Prostate gland (tissue), 2 donors: ENCODE data around the gene PARP8. TPM values are rescaled to one million over a fixed set of nuclear protein-coding genes. Genes with fewer than 3 reads are reported as not detected.

Experiments
- DNase-seq: peaks from one replicate; pipeline ENCODE4 v3.0.0-alpha.2; 2019; ENCODE audit warnings: low spot score
- H3K27ac ChIP-seq, 2 donors: fragments of 200-600 bp; sonication (generic); 2 replicates each; pipeline ENCODE4 v1.5.1; 2017 to 2019
- H3K27me3 ChIP-seq: fragments of 200-600 bp; sonication (generic); replicated peaks from 2 replicates; pipeline ENCODE4 v1.5.1; 2019; ENCODE audit not compliant: insufficient read depth
- H3K36me3 ChIP-seq, 2 donors: fragments of 200-600 bp; sonication (generic); 1 replicate in 1 of 2; 2 replicates in 1 of 2; pipeline versions ENCODE4 v1.5.1 to v1.8.1; 2017 to 2019
- H3K4me1 ChIP-seq: fragments of 200-600 bp; sonication (generic); replicated peaks from 2 replicates; pipeline ENCODE4 v1.5.1; 2019
- H3K4me3 ChIP-seq, 2 donors: fragments of 200-600 bp; sonication (generic); 2 replicates each; pipeline ENCODE4 v1.5.1; 2017 to 2019
- H3K9me3 ChIP-seq: fragments of 200-600 bp; sonication (generic); 2 replicates; pipeline ENCODE4 v1.5.1; 2017
- CTCF ChIP-seq, 4 experiments: fragments of 200-600 bp in 2 of 4; fragments of 450-650 bp in 2 of 4; sonication (generic) in 2 of 4; IDR thresholded peaks; 1 replicate in 3 of 4; 2 replicates in 1 of 4; pipeline ENCODE4 v1.5.1; 2016 to 2019; ENCODE audit warnings: antibody characterized with exemption in 4 of 4, mild to moderate bottlenecking in 2 of 4, moderate library complexity in 2 of 4
- POLR2A ChIP-seq: fragments of 450-650 bp; IDR thresholded peaks from one replicate; pipeline ENCODE4 v1.6.1; 2016; ENCODE audit warnings: antibody characterized with exemption, mild to moderate bottlenecking
- POLR2AphosphoS5 ChIP-seq: sonication (generic); formaldehyde crosslinking; IDR thresholded peaks from one replicate; pipeline ENCODE4 v1.6.1; 2017; ENCODE audit warnings: antibody characterized with exemption
- WGBS: methylation state at CpG from one replicate; pipeline ENCODE4 v1.1.5; 2018; 5-methylcytosine and 5-hydroxymethylcytosine counted together
- intact Hi-C: fragments of 100-400 bp; cut with DNase I; formaldehyde crosslinking; loops from one replicate; pipeline ENCODE4 v1.14.2; 2022
- total RNA-seq, 2 donors: library from RNA; depleted of rRNA; stranded (reverse); fragments of >200 nt; gene quantifications; one replicate each; pipeline ENCODE4 v1.1.0, GENCODE V29; 2016

PARP8 gene
- total RNA-seq, 2 donors from 2014 or later, result 21.8 TPM

GRCh38 chr5:50827516-50828247 is 161.2 kb downstream of the PARP8 start:
- no peaks in the 10 kb centered on the region for H3K27me3 ChIP-seq
- H3K36me3 ChIP-seq, result no peaks in the 10 kb centered on the region
- no peaks in the 10 kb centered on the region for H3K9me3 ChIP-seq
- 93% methylated on average over 1 of the region's 1 CpG for WGBS
- DNase-seq, result no peak
- intact Hi-C loops, result no loop called here
- no peak for TF ChIP-seq CTCF (IDR thresholded peaks at IDR 0.05)
- TF ChIP-seq POLR2AphosphoS5, result no peak
- no peak for TF ChIP-seq POLR2A
- no peak overlapping the region for H3K4me3 ChIP-seq
- H3K27ac ChIP-seq, result no peak overlapping the region
- no peaks in the 10 kb centered on the region for H3K4me1 ChIP-seq

GRCh38 chr5:50829023-50829422 is 162.6 kb downstream of the PARP8 start:
- H3K27me3 ChIP-seq, result no peaks in the 10 kb centered on the region
- H3K27ac ChIP-seq, result no peak overlapping the region
- H3K36me3 ChIP-seq, result no peaks in the 10 kb centered on the region
- DNase-seq, result no peak
- no peak for TF ChIP-seq POLR2AphosphoS5
- no peak for TF ChIP-seq CTCF (IDR thresholded peaks at IDR 0.05)
- TF ChIP-seq POLR2A, result no peak
- no peaks in the 10 kb centered on the region for H3K9me3 ChIP-seq
- intact Hi-C loops, result no loop called here
- 97% methylated on average over 1 of the region's 1 CpG for WGBS
- H3K4me3 ChIP-seq, result no peak overlapping the region
- H3K4me1 ChIP-seq, result no peaks in the 10 kb centered on the region

GRCh38 chr5:50832657-50833284 is 166.3 kb downstream of the PARP8 start:
- WGBS, result 94% methylated on average over 4 of the region's 4 CpGs
- no peaks in the 10 kb centered on the region for H3K9me3 ChIP-seq
- no peak overlapping the region for H3K27ac ChIP-seq
- TF ChIP-seq POLR2AphosphoS5 (no peak), POLR2A (no peak), CTCF (IDR thresholded peaks at IDR 0.05) (no peak)
- no peak overlapping the region for H3K4me3 ChIP-seq
- H3K4me1 ChIP-seq, result no peaks in the 10 kb centered on the region
- H3K36me3 ChIP-seq, result no peaks in the 10 kb centered on the region
- intact Hi-C loops, result no loop called here
- H3K27me3 ChIP-seq, result no peaks in the 10 kb centered on the region
- DNase-seq, result no peak

- Histone ChIP-seq H3K27me3 (no peaks in the 10 kb centered on the region), H3K27ac (no peak overlapping the region), H3K36me3 (no peaks in the 10 kb centered on the region), H3K9me3 (no peaks in the 10 kb centered on the region), H3K4me3 (no peak overlapping the region), H3K4me1 (no peaks in the 10 kb centered on the region)
- intact Hi-C loops, result no loop called here
- 82% methylated on average over 2 of the region's 2 CpGs for WGBS
- DNase-seq, result no peak
- TF ChIP-seq POLR2A (no peak), POLR2AphosphoS5 (no peak), CTCF (IDR thresholded peaks at IDR 0.05) (no peak)
Measured at GRCh38 chr5:50836356-50836755, 169.9 kb downstream of the PARP8 start.

- intact Hi-C loops, result no loop called here
- Histone ChIP-seq H3K4me1 (no peaks in the 10 kb centered on the region), H3K36me3 (no peaks in the 10 kb centered on the region), H3K9me3 (no peaks in the 10 kb centered on the region), H3K4me3 (no peak overlapping the region), H3K27ac (no peak overlapping the region), H3K27me3 (no peaks in the 10 kb centered on the region)
- no peak for TF ChIP-seq POLR2A
- TF ChIP-seq CTCF (IDR thresholded peaks at IDR 0.05), result no peak
- TF ChIP-seq POLR2AphosphoS5, result no peak
- no peak for DNase-seq
Measured at GRCh38 chr5:50839472-50839871, 173.0 kb downstream of the PARP8 start.
